Fibroblast of skin of back (primary cell): Measurements from ENCODE around the gene MAP4K4.
A peak's percentile ranks its signal among the peaks of the same experiment; 100 is the strongest.

Source experiments
- DNase-seq: peaks from one replicate; pipeline ENCODE4 v3.0.0-alpha.2; 2013

MAP4K4 gene

DNA sequence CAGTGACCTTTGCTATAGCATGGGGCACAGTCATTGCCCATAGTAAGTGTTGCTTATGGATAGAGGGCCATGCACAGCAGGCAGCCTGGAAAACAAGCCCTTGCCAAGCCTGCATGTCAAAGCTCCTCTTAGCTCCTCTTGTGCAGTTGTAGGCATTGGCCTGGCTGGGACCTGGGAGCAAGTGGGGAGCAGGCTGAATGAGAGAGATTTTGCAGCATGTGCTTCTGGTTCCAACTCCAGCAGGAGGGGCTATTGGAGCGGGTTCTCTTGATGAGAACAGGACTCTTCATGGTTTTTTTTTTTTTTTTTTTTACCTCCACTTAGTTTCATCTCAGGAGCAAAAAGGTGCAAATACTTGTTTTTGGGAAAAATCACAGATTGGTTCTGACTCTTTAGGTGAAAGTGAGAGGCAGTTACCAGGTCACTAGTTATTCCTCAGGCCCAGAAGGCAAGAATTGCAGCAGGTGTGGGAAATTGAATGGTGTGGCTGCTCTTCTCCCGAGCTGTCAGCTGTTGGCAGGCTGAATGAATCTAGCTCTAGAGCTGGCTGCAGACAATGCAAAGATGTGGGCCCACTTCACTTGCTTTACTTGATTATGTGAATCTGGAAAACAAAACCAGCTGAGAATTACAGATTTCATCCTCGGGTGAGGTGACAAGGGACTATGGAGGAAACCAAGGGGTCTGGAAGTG is 95.9 kb downstream of the MAP4K4 start:
- no peak for DNase-seq

DNA sequence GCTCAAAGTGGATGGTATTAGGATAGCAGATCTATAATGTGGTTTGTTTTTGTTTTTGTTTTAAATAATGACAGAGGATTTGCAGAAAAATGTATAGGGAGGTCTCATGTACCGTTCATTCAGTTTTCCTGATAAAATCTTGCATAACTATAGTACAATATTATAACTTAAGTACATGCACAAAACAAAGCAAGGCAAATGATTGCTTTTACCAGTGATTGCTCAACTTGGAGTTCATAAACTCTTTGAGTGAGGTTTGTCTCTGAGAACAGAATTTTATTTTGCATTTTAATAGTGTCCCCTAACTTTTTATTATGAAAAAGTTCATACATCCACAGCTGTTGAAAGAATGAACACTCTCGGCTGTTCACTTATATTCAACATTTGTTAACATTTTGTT is 96.6 kb downstream of the MAP4K4 start:
- no peak for DNase-seq

- DNase-seq: no peak
Observed at GRCh38 chr2:101795033-101795432, 97.5 kb downstream of the MAP4K4 start.

DNA sequence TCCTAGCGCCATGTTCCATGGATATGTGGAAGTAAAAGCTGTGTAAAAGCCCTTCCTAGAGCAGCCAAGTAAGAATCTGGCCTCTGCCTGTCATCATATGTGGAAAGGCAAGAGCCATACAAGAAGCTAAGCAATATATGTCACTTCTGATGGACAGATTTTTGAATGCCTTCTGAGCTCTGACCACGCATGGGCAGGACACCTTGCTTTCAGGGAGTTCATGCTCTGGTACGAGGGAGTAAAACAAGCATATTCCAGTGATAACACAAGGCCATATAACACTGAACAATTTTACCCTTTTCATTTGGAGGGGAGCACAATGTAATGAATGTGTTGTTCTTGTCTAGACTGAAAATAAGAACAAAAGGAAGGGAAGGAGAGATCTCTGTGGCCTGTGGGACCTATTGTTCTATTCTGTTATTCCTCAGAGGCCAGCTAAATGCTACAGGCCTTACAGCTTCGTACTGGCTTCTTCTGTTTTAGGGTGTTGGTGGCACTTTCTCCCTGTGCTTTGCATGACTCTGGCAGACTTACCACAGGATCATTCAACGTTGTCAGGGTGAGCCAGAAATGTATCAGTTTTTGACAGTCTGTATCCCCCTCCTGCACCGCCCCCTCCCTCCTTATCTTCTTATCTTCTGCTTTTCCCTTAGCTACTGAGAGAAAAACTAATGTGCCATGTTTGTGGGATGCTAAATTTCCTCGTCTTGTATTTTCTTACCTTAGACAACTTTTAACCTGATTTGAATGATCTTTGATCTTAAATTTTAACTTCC is 99.5 kb downstream of the MAP4K4 start:
- DNase-seq: no peak

- no peak for DNase-seq
Observed at GRCh38 chr2:101801496-101801895, 104.0 kb downstream of the MAP4K4 start.

DNA sequence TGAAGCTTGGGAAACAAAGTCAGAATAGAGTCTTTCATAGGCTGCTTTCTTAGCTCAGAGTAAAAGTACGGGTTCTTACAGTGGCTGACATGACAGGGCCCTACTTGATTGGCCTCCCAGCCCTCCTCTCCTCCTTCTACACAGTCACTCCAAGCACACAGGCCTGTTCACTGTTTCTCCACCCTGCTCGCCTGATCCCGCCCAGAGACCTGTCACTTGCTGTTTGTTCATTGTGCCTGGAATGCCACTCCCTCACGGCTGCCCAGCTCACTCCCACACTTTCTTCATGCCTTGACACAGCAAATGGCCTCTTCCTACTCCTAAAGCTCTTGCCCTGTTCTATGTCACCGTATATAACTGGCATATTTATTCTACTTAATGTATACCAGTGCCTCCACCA is 104.8 kb downstream of the MAP4K4 start:
- no peak for DNase-seq

DNA sequence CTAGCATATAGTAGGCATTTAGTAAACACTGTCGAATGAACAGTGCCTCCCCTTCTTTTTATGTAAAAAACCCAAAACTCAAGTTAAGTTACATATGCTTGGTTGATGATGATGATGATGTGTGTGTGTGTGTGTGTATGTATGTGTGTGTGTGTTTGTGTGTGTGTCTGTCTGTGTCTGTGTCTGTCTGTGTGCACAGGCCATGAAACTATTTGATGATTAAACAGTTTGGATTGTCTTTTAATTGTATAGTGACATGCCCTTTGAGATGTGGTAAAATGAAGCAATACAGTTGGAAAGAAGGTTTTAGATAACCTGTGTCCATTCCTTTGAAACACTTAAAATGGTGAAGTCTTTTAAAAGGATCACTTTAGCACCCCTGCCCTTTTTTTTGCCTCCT is 105.6 kb downstream of the MAP4K4 start:
- DNase-seq: peak; percentile 72

- no peak for DNase-seq
Observed at GRCh38 chr2:101803945-101804696, 106.6 kb downstream of the MAP4K4 start.

- peak; percentile 69 for DNase-seq
Observed at GRCh38 chr2:101805152-101806088, 107.9 kb downstream of the MAP4K4 start.

GRCh38 chr2:101806123-101806522 is 108.6 kb downstream of the MAP4K4 start:
- DNase-seq: peak; percentile 95

DNA sequence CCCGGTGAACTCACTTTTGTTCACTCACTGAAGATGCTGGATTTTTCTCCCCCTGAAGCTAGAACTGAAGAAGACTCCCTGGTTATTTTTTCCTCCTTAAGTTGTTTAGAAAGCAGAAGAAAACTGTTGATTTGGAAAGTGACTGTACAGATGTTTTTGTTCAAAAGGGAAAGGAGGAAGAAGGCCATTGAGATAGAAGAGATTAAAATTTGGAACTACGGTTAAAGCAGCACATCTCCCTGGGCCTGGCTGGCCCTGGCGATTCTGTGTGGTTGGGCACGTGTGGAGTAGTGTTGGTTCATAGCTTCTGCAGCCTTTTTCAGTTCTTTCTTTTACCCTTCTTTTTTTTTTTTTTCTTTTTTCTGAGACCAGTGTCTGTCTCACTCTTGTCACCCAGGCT is 109.2 kb downstream of the MAP4K4 start:
- no peak for DNase-seq

DNA sequence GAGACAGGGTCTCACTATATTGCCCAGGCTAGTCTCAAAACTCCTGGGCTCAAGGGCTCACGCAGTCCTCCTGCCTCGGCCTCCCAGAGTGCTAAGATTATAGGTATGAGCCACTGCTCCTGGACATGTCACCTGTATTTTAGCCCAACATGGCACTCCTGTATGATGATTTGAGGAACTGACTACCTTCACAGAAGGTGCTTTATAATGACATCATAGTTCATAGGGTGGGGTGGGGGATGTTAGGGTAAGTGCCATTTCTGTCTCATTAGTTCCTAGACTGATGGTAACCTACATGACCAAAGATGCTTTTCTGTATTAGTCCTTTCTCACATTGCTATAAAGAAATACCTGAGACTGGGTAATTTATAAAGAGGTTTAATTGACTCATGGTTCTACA is 109.7 kb downstream of the MAP4K4 start:
- DNase-seq: no peak

GRCh38 chr2:101808006-101808562 is 110.6 kb downstream of the MAP4K4 start:
- no peak for DNase-seq

- DNase-seq: no peak
Observed at GRCh38 chr2:101809698-101810097, 112.2 kb downstream of the MAP4K4 start.

DNA sequence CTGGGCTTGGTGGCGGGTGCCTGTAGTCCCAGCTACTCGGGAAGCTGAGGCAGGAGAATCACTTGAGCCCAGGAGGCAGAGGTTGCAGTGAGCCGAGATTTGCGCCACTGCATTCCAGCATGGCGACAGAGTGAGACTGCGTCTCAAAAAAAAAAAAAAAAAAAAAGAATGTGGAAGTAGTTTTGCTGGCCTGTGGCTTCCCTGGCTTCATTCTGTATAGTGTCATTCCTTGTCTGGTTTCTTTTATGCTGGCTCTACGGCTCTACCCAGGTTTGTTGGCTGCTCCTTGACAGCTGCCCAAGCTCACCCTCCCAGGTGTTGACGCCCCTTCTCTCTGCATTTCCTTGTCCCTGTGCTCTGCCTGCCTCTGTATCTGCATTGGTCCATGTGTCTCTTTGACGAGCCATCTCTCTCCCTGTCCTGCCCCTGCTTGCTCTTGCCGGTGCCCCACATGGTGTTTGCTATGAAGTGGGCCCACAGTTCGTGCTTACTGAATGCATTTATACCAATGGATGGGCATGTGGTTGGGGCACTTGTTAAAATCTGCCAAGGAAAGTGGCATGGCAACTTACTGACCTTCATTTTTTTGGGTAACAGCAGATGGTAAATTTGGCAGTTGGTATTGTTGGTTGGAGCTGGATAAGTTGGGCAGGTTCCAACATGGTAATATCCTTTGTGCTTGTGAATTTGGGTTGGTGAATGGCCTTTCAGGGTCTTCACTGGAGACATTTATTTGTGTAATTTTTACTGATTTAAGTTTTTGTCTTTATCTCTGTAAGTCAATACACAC is 113.9 kb downstream of the MAP4K4 start:
- DNase-seq: no peak

DNA sequence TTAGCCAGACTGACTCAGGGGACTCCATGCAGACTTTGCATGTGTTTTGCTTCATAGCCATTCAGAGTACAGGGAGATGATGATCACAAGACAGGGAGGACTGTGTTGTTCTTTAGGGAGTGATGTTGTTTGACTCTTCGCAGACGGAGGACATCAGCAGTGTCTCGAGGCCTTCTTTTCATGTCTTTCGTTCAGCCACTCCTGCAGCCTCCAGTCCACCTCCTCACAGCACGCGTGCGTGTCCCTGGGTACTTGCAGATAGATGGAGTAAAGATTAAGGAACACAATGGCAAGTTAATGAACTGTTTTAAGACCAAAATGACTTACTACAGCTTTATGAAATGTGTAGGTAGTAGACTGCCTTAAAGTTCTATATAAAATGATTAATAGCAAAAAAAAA is 114.7 kb downstream of the MAP4K4 start:
- no peak for DNase-seq

GRCh38 chr2:101814752-101815151 is 117.2 kb downstream of the MAP4K4 start:
- DNase-seq: no peak

- DNase-seq: no peak
Observed at GRCh38 chr2:101815154-101815553, 117.6 kb downstream of the MAP4K4 start.

DNA sequence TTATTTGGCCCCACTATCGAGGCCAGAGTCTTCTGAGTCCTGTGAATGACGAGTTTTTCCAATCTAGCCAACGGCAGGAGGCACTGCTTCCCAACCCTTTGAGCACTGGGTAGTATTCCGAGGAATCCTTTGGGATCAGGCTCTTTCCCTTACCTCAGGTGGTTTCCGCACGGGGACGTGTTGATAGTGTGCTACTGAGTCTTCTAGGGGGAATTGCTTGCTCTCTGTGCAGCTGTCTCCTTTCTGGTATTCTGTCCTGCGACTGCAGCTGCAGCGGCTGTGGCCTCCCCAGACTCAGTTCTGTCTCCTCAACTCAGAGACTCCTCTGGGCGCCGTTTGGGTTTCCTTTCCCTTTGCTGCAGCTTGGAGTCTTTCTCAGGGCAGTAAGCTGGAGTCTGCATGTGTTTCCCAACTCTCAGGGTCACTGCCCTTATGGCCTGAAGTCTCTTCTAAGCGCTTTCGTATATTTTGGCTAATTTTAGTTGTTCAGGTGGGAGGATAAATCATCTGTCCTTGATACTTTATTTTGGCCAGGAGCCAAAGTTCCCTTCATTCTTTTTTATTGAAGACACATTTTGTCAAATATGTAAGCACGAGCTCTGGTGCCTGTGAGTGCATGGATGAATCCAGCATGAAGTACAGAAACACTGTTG is 118.4 kb downstream of the MAP4K4 start:
- peak; percentile 66 for DNase-seq

- DNase-seq: no peak
Observed at GRCh38 chr2:101816598-101816997, 119.1 kb downstream of the MAP4K4 start.

DNA sequence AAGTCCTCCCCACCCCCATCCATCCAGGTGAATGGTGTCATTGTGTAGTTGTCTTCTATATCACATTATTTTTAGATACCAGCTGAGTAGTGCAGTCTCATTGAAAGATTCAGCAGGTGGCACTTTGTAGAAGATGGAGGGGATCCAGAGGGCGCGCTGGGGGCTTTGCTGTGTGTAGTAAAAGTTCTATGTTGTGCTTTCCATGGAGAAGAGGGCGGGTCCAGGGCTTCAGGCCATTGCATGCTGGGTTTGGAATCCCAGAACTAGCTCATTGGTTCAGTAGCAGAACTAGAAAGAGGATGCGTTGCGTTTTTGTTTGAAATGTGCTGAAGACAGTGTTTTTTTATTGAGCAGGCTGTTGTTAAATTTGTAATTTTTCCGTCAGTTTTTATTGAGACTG is 120.0 kb downstream of the MAP4K4 start:
- DNase-seq: no peak
